GM23338 (cell line): Measurements from ENCODE around the gene COQ10A. TPM values are rescaled to one million over a fixed set of nuclear protein-coding genes. Genes with fewer than 3 reads are reported as not detected.

ENCODE experiments used
- ATAC-seq: fragments of 200-7000 bp; cut with Tn5 transposase; 3 replicates; pipeline ENCODE4 v1.9.1; 2020
- DNase-seq: peaks from one replicate; pipeline ENCODE4 v3.0.0-alpha.2; 2015; ENCODE audit warnings: low spot score
- H2AFZ ChIP-seq: fragments of 200-600 bp; sonication (generic); 2 replicates; pipeline ENCODE4 v1.8.0; 2016; ENCODE audit warnings: antibody characterized with exemption, mild to moderate bottlenecking, moderate library complexity
- H3F3A ChIP-seq: fragments of 200-600 bp; sonication (generic); replicated peaks from 2 replicates; pipeline ENCODE4 v1.8.0; 2017; ENCODE audit warnings: antibody characterized with exemption, mixed run types, low read depth
- H3K27ac ChIP-seq: fragments of 200-600 bp; sonication (generic); 2 replicates; pipeline ENCODE4 v1.6.1; 2016; ENCODE audit warnings: low read depth
- H3K27me3 ChIP-seq: fragments of 200-600 bp; sonication (generic); 2 replicates; pipeline ENCODE4 v1.8.0; 2016; ENCODE audit warnings: mild to moderate bottlenecking, mixed run types, moderate library complexity; ENCODE audit not compliant: insufficient read depth
- H3K36me3 ChIP-seq: fragments of 200-600 bp; sonication (generic); 2 replicates; pipeline ENCODE4 v1.8.0; 2016; ENCODE audit warnings: mild to moderate bottlenecking; ENCODE audit not compliant: insufficient read depth
- H3K4me1 ChIP-seq: fragments of 200-600 bp; sonication (generic); 2 replicates; pipeline ENCODE4 v1.8.0; 2016; ENCODE audit warnings: mild to moderate bottlenecking, moderate library complexity; ENCODE audit not compliant: insufficient read depth
- H3K4me2 ChIP-seq: fragments of 200-600 bp; sonication (generic); 2 replicates; pipeline ENCODE4 v1.7.1; 2017; ENCODE audit warnings: mixed run types
- H3K4me3 ChIP-seq: fragments of 200-600 bp; sonication (generic); 2 replicates; pipeline ENCODE4 v1.6.1; 2016; ENCODE audit warnings: mixed run types
- H3K79me2 ChIP-seq: fragments of 200-600 bp; sonication (generic); replicated peaks from 2 replicates; pipeline ENCODE4 v1.8.0; 2017; ENCODE audit warnings: mild to moderate bottlenecking; ENCODE audit not compliant: insufficient read depth
- H3K9me2 ChIP-seq: fragments of 200-600 bp; sonication (generic); 2 replicates; pipeline ENCODE4 v1.8.0; 2017; ENCODE audit not compliant: insufficient read depth
- H4K20me1 ChIP-seq: fragments of 200-600 bp; sonication (generic); replicated peaks from 2 replicates; pipeline ENCODE4 v1.8.0; 2017; ENCODE audit warnings: mild to moderate bottlenecking; ENCODE audit not compliant: insufficient read depth
- H3K27ac Mint-ChIP-seq: 2 replicates; pipeline ENCODE4 v1.8.0; 2020; ENCODE audit warnings: inconsistent platforms, mild to moderate bottlenecking, moderate library complexity, mixed read lengths
- H3K27me3 Mint-ChIP-seq: 3 replicates; pipeline ENCODE4 v1.8.0; 2022; ENCODE audit warnings: low read depth, mild to moderate bottlenecking, moderate library complexity, mixed read lengths, inconsistent platforms; ENCODE audit not compliant: insufficient read depth, poor library complexity
- H3K36me3 Mint-ChIP-seq: 3 replicates; pipeline ENCODE4 v1.8.0; 2021; ENCODE audit warnings: low read depth, mild to moderate bottlenecking, inconsistent platforms, moderate library complexity, mixed read lengths
- H3K4me1 Mint-ChIP-seq: 3 replicates; pipeline ENCODE4 v1.8.0; 2020; ENCODE audit warnings: mild to moderate bottlenecking, inconsistent platforms, mixed read lengths
- H3K4me3 Mint-ChIP-seq: 3 replicates; pipeline ENCODE4 v1.8.0; 2021; ENCODE audit warnings: moderate library complexity, mild to moderate bottlenecking, inconsistent platforms, mixed read lengths
- H3K9me3 Mint-ChIP-seq: 3 replicates; pipeline ENCODE4 v1.8.0; 2020; ENCODE audit warnings: moderate library complexity, mild to moderate bottlenecking, inconsistent platforms, mixed read lengths
- CREB1 ChIP-seq: fragments of 250-450 bp; sonication (Bioruptor Pico); IDR thresholded peaks from 2 replicates; pipeline ENCODE4 v1.5.0; 2020; ENCODE audit warnings: low read depth, mild to moderate bottlenecking, moderate library complexity
- EZH2 ChIP-seq: fragments of 200-600 bp; sonication (generic); IDR thresholded peaks from one replicate; pipeline ENCODE4 v1.8.0; 2017; ENCODE audit warnings: antibody characterized with exemption, mild to moderate bottlenecking, low read depth; ENCODE audit not compliant: unreplicated experiment
- EZH2phosphoT487 ChIP-seq: fragments of 200-600 bp; sonication (generic); IDR thresholded peaks from one replicate; pipeline ENCODE4 v1.8.1; 2018; ENCODE audit warnings: antibody characterized with exemption; ENCODE audit not compliant: unreplicated experiment
- JUNB ChIP-seq: IDR thresholded peaks from one replicate; pipeline ENCODE4 v1.6.1; 2016; ENCODE audit warnings: antibody characterized with exemption; ENCODE audit not compliant: unreplicated experiment
- NANOG ChIP-seq: IDR thresholded peaks from 2 replicates; pipeline ENCODE4 v1.6.1; 2016; ENCODE audit warnings: antibody characterized with exemption, borderline replicate concordance
- POLR2AphosphoS5 ChIP-seq: IDR thresholded peaks from 2 replicates; pipeline ENCODE4 v1.6.1; 2016; ENCODE audit warnings: antibody characterized with exemption, low read depth
- STAT1 ChIP-seq: IDR thresholded peaks from one replicate; pipeline ENCODE4 v1.6.1; 2016; ENCODE audit warnings: antibody characterized with exemption; ENCODE audit not compliant: unreplicated experiment
- ZNF114 ChIP-seq: fragments of 250-450 bp; sonication (Bioruptor Pico); IDR thresholded peaks from 2 replicates; pipeline ENCODE4 v1.5.0; 2020; ENCODE audit warnings: mild to moderate bottlenecking, moderate library complexity
- ZNF331 ChIP-seq: fragments of 250-450 bp; sonication (Bioruptor Pico); IDR thresholded peaks from 2 replicates; pipeline ENCODE4 v1.5.0; 2020; ENCODE audit warnings: low read depth, mild to moderate bottlenecking, moderate library complexity
- polyA plus RNA-seq: library from polyadenylated mRNA; unstranded; fragments of >200 nt; fragmentation: Nextera tagmentation; extraction: Ambion mirVana; gene quantifications from 2 replicates; pipeline ENCODE4 v1.2.1, GENCODE V29; 2016
- total RNA-seq: library from RNA; depleted of rRNA; stranded (reverse); fragments of >200 nt; shearing (Covaris generic); gene quantifications from 2 replicates; pipeline ENCODE4 v1.2.3, GENCODE V29; 2014
- TF ChIP-seq, protein P1 (sequence below), 2 experiments: fragments of 200-600 bp in 1 of 2; sonication (generic) in 1 of 2; conservative IDR thresholded peaks; 2 replicates each; pipeline versions ENCODE4 v1.5.1 to v1.6.1; 2016 to 2017; ENCODE audit warnings: antibody characterized with exemption in 2 of 2, low read depth in 2 of 2, mild to moderate bottlenecking in 2 of 2, moderate library complexity in 1 of 2
- TF ChIP-seq, protein P2 (sequence below): fragments of 250-450 bp; sonication (Bioruptor Pico); IDR thresholded peaks from 2 replicates; pipeline ENCODE4 v1.5.0; 2020; ENCODE audit warnings: mild to moderate bottlenecking, moderate library complexity
- TF ChIP-seq, protein P3 (sequence below): IDR thresholded peaks from 2 replicates; pipeline ENCODE4 v1.6.1; 2016; ENCODE audit warnings: antibody characterized with exemption
- TF ChIP-seq, protein P4 (sequence below): IDR thresholded peaks from one replicate; pipeline ENCODE4 v1.6.1; 2018; ENCODE audit warnings: antibody characterized with exemption; ENCODE audit not compliant: unreplicated experiment

The COQ10A gene
- total and polyA plus RNA-seq, 2 experiments from 2014 or later = 12.8 to 15.2 TPM

DNA sequence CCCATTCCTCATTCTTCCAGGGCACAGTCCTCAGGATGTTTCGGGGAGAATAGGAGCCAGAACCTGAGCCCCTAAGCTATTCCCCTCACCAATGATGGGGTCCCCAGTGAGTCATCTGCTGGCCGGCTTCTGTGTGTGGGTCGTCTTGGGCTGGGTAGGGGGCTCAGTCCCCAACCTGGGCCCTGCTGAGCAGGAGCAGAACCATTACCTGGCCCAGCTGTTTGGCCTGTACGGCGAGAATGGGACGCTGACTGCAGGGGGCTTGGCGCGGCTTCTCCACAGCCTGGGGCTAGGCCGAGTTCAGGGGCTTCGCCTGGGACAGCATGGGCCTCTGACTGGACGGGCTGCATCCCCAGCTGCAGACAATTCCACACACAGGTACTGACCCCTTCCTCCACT is 35.6 kb upstream of the COQ10A start:
- Mint-ChIP-seq H3K27ac (no peak overlapping the region), H3K4me1 (peaks cover 10% of the 10 kb centered on the region; the same call in 2 of the 3 replicates), H3K27me3 (peaks cover 6% of the 10 kb centered on the region), H3K4me3 (no peak overlapping the region), H3K36me3 (peaks cover 5% of the 10 kb centered on the region; the same call in 1 of the 3 replicates), H3K9me3 (no peaks in the 10 kb centered on the region)
- Histone ChIP-seq H3K9me2 (no peaks in the 10 kb centered on the region), H3K79me2 (no peaks in the 10 kb centered on the region), H3K4me3 (no peak overlapping the region), H3K27ac (no peak overlapping the region), H3K36me3 (no peaks in the 10 kb centered on the region), H2AFZ (no peak overlapping the region), H3K27me3 (peaks cover 5% of the 10 kb centered on the region; the same call in 1 of the 2 replicates), H3K4me2 (no peak overlapping the region), H3F3A (0 out of 2 replicates have a peak, but pooled peaks cover 3% of the 10 kb centered on the region), H3K4me1 (no peaks in the 10 kb centered on the region), H4K20me1 (no peaks in the 10 kb centered on the region)
- TF ChIP-seq ZNF331 (CRISPR knock-in tag) (no peak), NANOG (no peak), ZNF114 (CRISPR knock-in tag) (no peak), POLR2AphosphoS5 (no peak), EZH2 (no peak), EZH2phosphoT487 (no peak), CREB1 (CRISPR knock-in tag) (no peak), STAT1 (no peak), JUNB (no peak)
- TF ChIP-seq, protein P1, sequence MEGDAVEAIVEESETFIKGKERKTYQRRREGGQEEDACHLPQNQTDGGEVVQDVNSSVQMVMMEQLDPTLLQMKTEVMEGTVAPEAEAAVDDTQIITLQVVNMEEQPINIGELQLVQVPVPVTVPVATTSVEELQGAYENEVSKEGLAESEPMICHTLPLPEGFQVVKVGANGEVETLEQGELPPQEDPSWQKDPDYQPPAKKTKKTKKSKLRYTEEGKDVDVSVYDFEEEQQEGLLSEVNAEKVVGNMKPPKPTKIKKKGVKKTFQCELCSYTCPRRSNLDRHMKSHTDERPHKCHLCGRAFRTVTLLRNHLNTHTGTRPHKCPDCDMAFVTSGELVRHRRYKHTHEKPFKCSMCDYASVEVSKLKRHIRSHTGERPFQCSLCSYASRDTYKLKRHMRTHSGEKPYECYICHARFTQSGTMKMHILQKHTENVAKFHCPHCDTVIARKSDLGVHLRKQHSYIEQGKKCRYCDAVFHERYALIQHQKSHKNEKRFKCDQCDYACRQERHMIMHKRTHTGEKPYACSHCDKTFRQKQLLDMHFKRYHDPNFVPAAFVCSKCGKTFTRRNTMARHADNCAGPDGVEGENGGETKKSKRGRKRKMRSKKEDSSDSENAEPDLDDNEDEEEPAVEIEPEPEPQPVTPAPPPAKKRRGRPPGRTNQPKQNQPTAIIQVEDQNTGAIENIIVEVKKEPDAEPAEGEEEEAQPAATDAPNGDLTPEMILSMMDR (conservative IDR thresholded peaks at IDR 0.05; ENCODE audit: low read depth in 2 of 2) = no peak
- TF ChIP-seq, protein P2, sequence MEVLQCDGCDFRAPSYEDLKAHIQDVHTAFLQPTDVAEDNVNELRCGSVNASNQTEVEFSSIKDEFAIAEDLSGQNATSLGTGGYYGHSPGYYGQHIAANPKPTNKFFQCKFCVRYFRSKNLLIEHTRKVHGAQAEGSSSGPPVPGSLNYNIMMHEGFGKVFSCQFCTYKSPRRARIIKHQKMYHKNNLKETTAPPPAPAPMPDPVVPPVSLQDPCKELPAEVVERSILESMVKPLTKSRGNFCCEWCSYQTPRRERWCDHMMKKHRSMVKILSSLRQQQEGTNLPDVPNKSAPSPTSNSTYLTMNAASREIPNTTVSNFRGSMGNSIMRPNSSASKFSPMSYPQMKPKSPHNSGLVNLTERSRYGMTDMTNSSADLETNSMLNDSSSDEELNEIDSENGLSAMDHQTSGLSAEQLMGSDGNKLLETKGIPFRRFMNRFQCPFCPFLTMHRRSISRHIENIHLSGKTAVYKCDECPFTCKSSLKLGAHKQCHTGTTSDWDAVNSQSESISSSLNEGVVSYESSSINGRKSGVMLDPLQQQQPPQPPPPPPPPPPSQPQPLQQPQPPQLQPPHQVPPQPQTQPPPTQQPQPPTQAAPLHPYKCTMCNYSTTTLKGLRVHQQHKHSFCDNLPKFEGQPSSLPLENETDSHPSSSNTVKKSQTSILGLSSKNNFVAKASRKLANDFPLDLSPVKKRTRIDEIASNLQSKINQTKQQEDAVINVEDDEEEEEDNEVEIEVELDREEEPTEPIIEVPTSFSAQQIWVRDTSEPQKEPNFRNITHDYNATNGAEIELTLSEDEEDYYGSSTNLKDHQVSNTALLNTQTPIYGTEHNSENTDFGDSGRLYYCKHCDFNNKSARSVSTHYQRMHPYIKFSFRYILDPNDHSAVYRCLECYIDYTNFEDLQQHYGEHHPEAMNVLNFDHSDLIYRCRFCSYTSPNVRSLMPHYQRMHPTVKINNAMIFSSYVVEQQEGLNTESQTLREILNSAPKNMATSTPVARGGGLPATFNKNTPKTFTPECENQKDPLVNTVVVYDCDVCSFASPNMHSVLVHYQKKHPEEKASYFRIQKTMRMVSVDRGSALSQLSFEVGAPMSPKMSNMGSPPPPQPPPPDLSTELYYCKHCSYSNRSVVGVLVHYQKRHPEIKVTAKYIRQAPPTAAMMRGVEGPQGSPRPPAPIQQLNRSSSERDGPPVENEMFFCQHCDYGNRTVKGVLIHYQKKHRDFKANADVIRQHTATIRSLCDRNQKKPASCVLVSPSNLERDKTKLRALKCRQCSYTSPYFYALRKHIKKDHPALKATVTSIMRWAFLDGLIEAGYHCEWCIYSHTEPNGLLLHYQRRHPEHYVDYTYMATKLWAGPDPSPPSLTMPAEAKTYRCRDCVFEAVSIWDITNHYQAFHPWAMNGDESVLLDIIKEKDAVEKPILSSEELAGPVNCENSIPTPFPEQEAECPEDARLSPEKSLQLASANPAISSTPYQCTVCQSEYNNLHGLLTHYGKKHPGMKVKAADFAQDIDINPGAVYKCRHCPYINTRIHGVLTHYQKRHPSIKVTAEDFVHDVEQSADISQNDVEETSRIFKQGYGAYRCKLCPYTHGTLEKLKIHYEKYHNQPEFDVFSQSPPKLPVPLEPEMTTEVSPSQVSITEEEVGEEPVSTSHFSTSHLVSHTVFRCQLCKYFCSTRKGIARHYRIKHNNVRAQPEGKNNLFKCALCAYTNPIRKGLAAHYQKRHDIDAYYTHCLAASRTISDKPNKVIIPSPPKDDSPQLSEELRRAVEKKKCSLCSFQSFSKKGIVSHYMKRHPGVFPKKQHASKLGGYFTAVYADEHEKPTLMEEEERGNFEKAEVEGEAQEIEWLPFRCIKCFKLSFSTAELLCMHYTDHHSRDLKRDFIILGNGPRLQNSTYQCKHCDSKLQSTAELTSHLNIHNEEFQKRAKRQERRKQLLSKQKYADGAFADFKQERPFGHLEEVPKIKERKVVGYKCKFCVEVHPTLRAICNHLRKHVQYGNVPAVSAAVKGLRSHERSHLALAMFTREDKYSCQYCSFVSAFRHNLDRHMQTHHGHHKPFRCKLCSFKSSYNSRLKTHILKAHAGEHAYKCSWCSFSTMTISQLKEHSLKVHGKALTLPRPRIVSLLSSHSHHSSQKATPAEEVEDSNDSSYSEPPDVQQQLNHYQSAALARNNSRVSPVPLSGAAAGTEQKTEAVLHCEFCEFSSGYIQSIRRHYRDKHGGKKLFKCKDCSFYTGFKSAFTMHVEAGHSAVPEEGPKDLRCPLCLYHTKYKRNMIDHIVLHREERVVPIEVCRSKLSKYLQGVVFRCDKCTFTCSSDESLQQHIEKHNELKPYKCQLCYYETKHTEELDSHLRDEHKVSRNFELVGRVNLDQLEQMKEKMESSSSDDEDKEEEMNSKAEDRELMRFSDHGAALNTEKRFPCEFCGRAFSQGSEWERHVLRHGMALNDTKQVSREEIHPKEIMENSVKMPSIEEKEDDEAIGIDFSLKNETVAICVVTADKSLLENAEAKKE (CRISPR knock-in tag) = no peak
- TF ChIP-seq, protein P3, sequence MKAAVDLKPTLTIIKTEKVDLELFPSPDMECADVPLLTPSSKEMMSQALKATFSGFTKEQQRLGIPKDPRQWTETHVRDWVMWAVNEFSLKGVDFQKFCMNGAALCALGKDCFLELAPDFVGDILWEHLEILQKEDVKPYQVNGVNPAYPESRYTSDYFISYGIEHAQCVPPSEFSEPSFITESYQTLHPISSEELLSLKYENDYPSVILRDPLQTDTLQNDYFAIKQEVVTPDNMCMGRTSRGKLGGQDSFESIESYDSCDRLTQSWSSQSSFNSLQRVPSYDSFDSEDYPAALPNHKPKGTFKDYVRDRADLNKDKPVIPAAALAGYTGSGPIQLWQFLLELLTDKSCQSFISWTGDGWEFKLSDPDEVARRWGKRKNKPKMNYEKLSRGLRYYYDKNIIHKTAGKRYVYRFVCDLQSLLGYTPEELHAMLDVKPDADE = no peak
- TF ChIP-seq, protein P4, sequence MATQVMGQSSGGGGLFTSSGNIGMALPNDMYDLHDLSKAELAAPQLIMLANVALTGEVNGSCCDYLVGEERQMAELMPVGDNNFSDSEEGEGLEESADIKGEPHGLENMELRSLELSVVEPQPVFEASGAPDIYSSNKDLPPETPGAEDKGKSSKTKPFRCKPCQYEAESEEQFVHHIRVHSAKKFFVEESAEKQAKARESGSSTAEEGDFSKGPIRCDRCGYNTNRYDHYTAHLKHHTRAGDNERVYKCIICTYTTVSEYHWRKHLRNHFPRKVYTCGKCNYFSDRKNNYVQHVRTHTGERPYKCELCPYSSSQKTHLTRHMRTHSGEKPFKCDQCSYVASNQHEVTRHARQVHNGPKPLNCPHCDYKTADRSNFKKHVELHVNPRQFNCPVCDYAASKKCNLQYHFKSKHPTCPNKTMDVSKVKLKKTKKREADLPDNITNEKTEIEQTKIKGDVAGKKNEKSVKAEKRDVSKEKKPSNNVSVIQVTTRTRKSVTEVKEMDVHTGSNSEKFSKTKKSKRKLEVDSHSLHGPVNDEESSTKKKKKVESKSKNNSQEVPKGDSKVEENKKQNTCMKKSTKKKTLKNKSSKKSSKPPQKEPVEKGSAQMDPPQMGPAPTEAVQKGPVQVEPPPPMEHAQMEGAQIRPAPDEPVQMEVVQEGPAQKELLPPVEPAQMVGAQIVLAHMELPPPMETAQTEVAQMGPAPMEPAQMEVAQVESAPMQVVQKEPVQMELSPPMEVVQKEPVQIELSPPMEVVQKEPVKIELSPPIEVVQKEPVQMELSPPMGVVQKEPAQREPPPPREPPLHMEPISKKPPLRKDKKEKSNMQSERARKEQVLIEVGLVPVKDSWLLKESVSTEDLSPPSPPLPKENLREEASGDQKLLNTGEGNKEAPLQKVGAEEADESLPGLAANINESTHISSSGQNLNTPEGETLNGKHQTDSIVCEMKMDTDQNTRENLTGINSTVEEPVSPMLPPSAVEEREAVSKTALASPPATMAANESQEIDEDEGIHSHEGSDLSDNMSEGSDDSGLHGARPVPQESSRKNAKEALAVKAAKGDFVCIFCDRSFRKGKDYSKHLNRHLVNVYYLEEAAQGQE = no peak
- DNase-seq = no peak
- no peak; the same call in 2 of the 3 replicates for ATAC-seq
